Activated CD8-positive, alpha-beta T cell treated with anti-CD3 and anti-CD28 coated beads for 36 hours (primary cell): ENCODE results near the gene DCUN1D4. TPM values are rescaled to one million over a fixed set of nuclear protein-coding genes. Genes with fewer than 3 reads are reported as not detected.
A peak's percentile ranks its signal among the peaks of the same experiment; 100 is the strongest.
"Not testable (repeated sequence)": the region's sequence is repeated elsewhere in the genome, so short reads cannot be mapped to it uniquely, and the experiment has no call there.

Source experiments
- ATAC-seq: fragments of 200-7000 bp; cut with Tn5 transposase; one replicate; pipeline ENCODE4 v1.10.0; 2021; ENCODE audit warnings: mild to moderate bottlenecking, moderate library complexity
- CTCF ChIA-PET: fragments of 350-600 bp; sonication (Branson Sonifier 250); formaldehyde crosslinking; loops from one replicate; lab custom pipeline; 2021; ENCODE audit warnings: antibody characterized with exemption; lab: Charles Lee
- POLR2A ChIA-PET: fragments of 350-600 bp; sonication (Branson Sonifier 250); formaldehyde crosslinking; loops from one replicate; lab custom pipeline; 2021; ENCODE audit warnings: antibody characterized with exemption; lab: Charles Lee
- DNase-seq: peaks from one replicate; pipeline ENCODE4 v3.0.0-alpha.2; 2020
- H3K27ac Mint-ChIP-seq: one replicate; pipeline ENCODE4 v1.8.0; 2021; ENCODE audit warnings: mild to moderate bottlenecking, mixed read lengths
- H3K27me3 Mint-ChIP-seq: one replicate; pipeline ENCODE4 v1.8.0; 2021; ENCODE audit warnings: mixed read lengths
- H3K36me3 Mint-ChIP-seq: one replicate; pipeline ENCODE4 v1.8.0; 2021; ENCODE audit warnings: low read depth, mixed read lengths
- H3K4me1 Mint-ChIP-seq: one replicate; pipeline ENCODE4 v1.8.0; 2021; ENCODE audit warnings: low read depth, mixed read lengths
- H3K4me3 Mint-ChIP-seq: one replicate; pipeline ENCODE4 v1.8.0; 2021; ENCODE audit warnings: mild to moderate bottlenecking, moderate library complexity, mixed read lengths
- H3K9me3 Mint-ChIP-seq: one replicate; pipeline ENCODE4 v1.8.0; 2021; ENCODE audit warnings: mixed read lengths
- intact Hi-C: fragments of 100-400 bp; cut with micrococcal nuclease; formaldehyde crosslinking; loops from one replicate; pipeline ENCODE4 v1.10.0; 2022
- total RNA-seq, 2 experiments: library from RNA; stranded (reverse); gene quantifications; one replicate each; pipeline ENCODE4 v1.2.3, GENCODE V29; 2021
- TF ChIP-seq, protein P1 (sequence below): fragments of 200-600 bp; IDR thresholded peaks from one replicate; pipeline ENCODE4 v1.8.0; 2022; ENCODE audit warnings: antibody characterized with exemption, mild to moderate bottlenecking

The DCUN1D4 gene
- total RNA-seq, 2 experiments from 2014 or later: 32.6 to 39.8 TPM

GRCh38 chr4:51885363-51885762 is 42.4 kb downstream of the DCUN1D4 start:
- ATAC-seq (peak; percentile 49), DNase-seq (no peak)
- intact Hi-C loops: no loop called here
- POLR2A ChIA-PET: no interaction called here
- TF ChIP-seq, protein P1, sequence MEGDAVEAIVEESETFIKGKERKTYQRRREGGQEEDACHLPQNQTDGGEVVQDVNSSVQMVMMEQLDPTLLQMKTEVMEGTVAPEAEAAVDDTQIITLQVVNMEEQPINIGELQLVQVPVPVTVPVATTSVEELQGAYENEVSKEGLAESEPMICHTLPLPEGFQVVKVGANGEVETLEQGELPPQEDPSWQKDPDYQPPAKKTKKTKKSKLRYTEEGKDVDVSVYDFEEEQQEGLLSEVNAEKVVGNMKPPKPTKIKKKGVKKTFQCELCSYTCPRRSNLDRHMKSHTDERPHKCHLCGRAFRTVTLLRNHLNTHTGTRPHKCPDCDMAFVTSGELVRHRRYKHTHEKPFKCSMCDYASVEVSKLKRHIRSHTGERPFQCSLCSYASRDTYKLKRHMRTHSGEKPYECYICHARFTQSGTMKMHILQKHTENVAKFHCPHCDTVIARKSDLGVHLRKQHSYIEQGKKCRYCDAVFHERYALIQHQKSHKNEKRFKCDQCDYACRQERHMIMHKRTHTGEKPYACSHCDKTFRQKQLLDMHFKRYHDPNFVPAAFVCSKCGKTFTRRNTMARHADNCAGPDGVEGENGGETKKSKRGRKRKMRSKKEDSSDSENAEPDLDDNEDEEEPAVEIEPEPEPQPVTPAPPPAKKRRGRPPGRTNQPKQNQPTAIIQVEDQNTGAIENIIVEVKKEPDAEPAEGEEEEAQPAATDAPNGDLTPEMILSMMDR: peak; percentile 42
- Mint-ChIP-seq H3K27me3 (no peaks in the 10 kb centered on the region), H3K4me1 (peaks cover 5% of the 10 kb centered on the region), H3K4me3 (no peak overlapping the region), H3K27ac (no peak overlapping the region), H3K36me3 (peaks cover 43% of the 10 kb centered on the region), H3K9me3 (no peaks in the 10 kb centered on the region)
- CTCF ChIA-PET: interaction anchor here (1.0 to 2.6 kb wide), 7 partner anchors 11 to 141 kb away, joined by 3 to 16 read pairs (median 4); no protein-coding TSS in a partner anchor

- H3K27me3 Mint-ChIP-seq: no peaks in the 10 kb centered on the region
- POLR2A ChIA-PET: interaction anchor here (0.6 kb wide), 2 partner anchors 38 to 48 kb away, joined by 3 to 4 read pairs; no protein-coding TSS in a partner anchor
- no peak for ATAC-seq
- H3K27ac Mint-ChIP-seq: no peak overlapping the region
- H3K36me3 Mint-ChIP-seq: peaks cover 28% of the 10 kb centered on the region
- H3K4me3 Mint-ChIP-seq: no peak overlapping the region
- no peaks in the 10 kb centered on the region for H3K9me3 Mint-ChIP-seq
- peaks cover 14% of the 10 kb centered on the region for H3K4me1 Mint-ChIP-seq
- CTCF ChIA-PET: interaction anchor here (0.6 to 1.6 kb wide), 2 partner anchors 45 to 148 kb away, joined by 3 to 6 read pairs; no protein-coding TSS in a partner anchor
- intact Hi-C loops: no loop called here
- DNase-seq: no peak
- TF ChIP-seq, protein P1: no peak
These were observed 47.8 kb downstream of the DCUN1D4 start for GRCh38 chr4:51890760-51891159.

DNA sequence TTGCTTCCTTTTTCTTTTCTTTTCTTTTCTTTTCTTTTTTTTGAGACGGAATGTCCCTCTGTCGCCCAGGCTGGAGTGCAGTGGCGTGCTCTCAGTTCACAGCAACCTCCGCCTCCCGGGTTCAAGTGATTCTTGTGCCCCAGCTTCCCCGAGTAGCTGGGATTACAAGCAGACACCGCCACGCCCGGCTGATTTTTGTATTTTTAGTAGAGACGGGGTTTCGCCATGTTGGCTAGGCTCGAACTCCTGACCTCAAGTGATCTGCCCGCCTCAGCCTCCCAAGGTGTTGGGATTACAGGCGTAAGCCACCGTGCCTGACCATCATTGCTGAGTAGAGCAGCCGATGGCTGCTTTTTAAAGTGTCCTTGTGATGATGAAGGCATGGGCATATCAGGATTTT is 50.4 kb downstream of the DCUN1D4 start:
- H3K9me3 Mint-ChIP-seq, H3K4me3 Mint-ChIP-seq, intact Hi-C loops, H3K27ac Mint-ChIP-seq, CTCF ChIA-PET, ATAC-seq, DNase-seq, POLR2A ChIA-PET, H3K27me3 Mint-ChIP-seq: not testable (repeated sequence)
- Mint-ChIP-seq H3K36me3 (peaks cover 32% of the 10 kb centered on the region), H3K4me1 (peaks cover 23% of the 10 kb centered on the region)

- Mint-ChIP-seq H3K36me3 (peaks cover 33% of the 10 kb centered on the region), H3K4me3 (no peak overlapping the region), H3K27ac (peak overlapping the region; percentile 11), H3K9me3 (no peaks in the 10 kb centered on the region), H3K4me1 (peaks cover 23% of the 10 kb centered on the region), H3K27me3 (no peaks in the 10 kb centered on the region)
- ATAC-seq: no peak
- POLR2A ChIA-PET: no interaction called here
- TF ChIP-seq, protein P1: no peak
- CTCF ChIA-PET: interaction anchor here (2.2 kb wide), 1 partner anchor 15 kb away, joined by 10 read pairs; no protein-coding TSS in a partner anchor
- no peak for DNase-seq
- intact Hi-C loops: no loop called here
These were observed 51.2 kb downstream of the DCUN1D4 start for GRCh38 chr4:51894059-51894645.

- H3K27me3 Mint-ChIP-seq: no peaks in the 10 kb centered on the region
- H3K9me3 Mint-ChIP-seq: no peaks in the 10 kb centered on the region
- ChIA-PET POLR2A (no interaction called here), CTCF (interaction anchor here (0.6 to 2.9 kb wide), 9 partner anchors 9 to 142 kb away, joined by 3 to 16 read pairs (median 4); no protein-coding TSS in a partner anchor)
- H3K36me3 Mint-ChIP-seq: peaks cover 36% of the 10 kb centered on the region
- no peak for ATAC-seq
- H3K4me1 Mint-ChIP-seq: peaks cover 22% of the 10 kb centered on the region
- intact Hi-C loops: loop anchor here (5.0 kb wide), 1 partner anchor 132 kb away; no protein-coding TSS in a partner anchor
- peak overlapping the region; percentile 52 for H3K27ac Mint-ChIP-seq
- TF ChIP-seq, protein P1: no peak
- DNase-seq: no peak
- H3K4me3 Mint-ChIP-seq: no peak overlapping the region
These were observed 52.2 kb downstream of the DCUN1D4 start for GRCh38 chr4:51895158-51895557.
